PFSK-1 (cell line): ENCODE data around the gene RASAL2.

ENCODE experiments used
- FOXP2 ChIP-seq: optimal IDR thresholded peaks from 2 replicates; pipeline ENCODE3; 2011; ENCODE audit warnings: borderline replicate concordance, control low read depth, inconsistent platforms; ENCODE audit not compliant: insufficient read depth; ENCODE audit errors: extremely low read length, extremely low read depth
- POLR2AphosphoS5 ChIP-seq: IDR thresholded peaks from 2 replicates; pipeline ENCODE4 v1.6.1; 2012; ENCODE audit warnings: low read depth, mild to moderate bottlenecking, control low read depth, low read length, moderate library complexity
- SIN3A ChIP-seq: IDR thresholded peaks from 2 replicates; pipeline ENCODE4 v1.6.1; 2012; ENCODE audit warnings: mild to moderate bottlenecking, low read length, moderate library complexity, borderline replicate concordance; ENCODE audit not compliant: insufficient read depth
- TAF1 ChIP-seq: IDR thresholded peaks from 2 replicates; pipeline ENCODE4 v1.6.1; 2012; ENCODE audit warnings: low read length, control low read depth, borderline replicate concordance; ENCODE audit not compliant: insufficient read depth
- TF ChIP-seq, protein P1 (sequence below), 2 experiments: IDR thresholded peaks; 2 replicates each; pipeline versions ENCODE4 v1.6.1 to v1.8.0; 2011 to 2012; ENCODE audit warnings: low read depth in 2 of 2, low read length in 2 of 2, control low read depth in 1 of 2, inconsistent platforms in 1 of 2, mild to moderate bottlenecking in 1 of 2, moderate library complexity in 1 of 2; ENCODE audit not compliant: insufficient read depth in 1 of 2

RASAL2 gene

DNA sequence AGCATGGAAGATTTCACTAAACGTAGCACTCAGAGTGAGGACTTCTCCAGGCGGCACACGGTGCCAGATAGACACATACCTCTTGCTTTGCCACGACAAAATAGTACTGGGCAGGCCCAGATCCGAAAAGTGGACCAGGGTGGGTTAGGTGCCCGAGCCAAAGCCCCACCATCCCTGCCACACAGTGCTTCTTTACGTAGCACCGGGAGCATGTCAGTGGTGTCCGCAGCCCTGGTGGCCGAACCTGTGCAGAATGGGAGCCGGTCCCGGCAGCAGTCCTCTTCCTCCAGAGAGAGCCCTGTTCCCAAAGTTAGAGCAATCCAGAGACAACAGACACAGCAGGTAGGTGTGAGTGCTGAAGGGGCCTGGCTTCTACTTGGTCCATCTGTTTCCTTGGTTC is 364.3 kb downstream of the RASAL2 start:
- TF ChIP-seq FOXP2: no peak
- TF ChIP-seq SIN3A: no peak
- TF ChIP-seq TAF1: no peak
- TF ChIP-seq POLR2AphosphoS5: no peak
- TF ChIP-seq, protein P1, sequence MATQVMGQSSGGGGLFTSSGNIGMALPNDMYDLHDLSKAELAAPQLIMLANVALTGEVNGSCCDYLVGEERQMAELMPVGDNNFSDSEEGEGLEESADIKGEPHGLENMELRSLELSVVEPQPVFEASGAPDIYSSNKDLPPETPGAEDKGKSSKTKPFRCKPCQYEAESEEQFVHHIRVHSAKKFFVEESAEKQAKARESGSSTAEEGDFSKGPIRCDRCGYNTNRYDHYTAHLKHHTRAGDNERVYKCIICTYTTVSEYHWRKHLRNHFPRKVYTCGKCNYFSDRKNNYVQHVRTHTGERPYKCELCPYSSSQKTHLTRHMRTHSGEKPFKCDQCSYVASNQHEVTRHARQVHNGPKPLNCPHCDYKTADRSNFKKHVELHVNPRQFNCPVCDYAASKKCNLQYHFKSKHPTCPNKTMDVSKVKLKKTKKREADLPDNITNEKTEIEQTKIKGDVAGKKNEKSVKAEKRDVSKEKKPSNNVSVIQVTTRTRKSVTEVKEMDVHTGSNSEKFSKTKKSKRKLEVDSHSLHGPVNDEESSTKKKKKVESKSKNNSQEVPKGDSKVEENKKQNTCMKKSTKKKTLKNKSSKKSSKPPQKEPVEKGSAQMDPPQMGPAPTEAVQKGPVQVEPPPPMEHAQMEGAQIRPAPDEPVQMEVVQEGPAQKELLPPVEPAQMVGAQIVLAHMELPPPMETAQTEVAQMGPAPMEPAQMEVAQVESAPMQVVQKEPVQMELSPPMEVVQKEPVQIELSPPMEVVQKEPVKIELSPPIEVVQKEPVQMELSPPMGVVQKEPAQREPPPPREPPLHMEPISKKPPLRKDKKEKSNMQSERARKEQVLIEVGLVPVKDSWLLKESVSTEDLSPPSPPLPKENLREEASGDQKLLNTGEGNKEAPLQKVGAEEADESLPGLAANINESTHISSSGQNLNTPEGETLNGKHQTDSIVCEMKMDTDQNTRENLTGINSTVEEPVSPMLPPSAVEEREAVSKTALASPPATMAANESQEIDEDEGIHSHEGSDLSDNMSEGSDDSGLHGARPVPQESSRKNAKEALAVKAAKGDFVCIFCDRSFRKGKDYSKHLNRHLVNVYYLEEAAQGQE (IDR thresholded peaks at IDR 0.05; ENCODE audit: insufficient read depth in 1 of 2, low read depth in 2 of 2, low read length in 2 of 2): no peak

DNA sequence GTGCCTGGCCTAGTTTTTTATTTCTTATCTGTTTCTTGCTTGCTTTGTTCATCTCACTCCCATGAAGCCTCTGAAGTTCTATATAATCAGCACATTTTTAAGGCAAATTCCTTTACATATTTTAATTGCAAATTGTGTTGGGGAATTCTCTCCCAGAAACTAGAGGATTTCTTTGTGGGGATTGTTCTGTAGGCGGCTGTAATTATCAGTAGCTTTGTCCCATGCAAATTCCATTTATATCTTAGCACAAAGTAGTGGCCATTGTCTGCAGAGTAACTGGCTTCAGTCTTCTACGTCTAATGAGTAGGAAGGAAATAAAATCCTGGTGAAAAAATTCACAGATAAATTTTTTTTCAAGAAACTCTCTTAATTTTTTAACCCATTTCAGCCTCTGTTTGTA is 367.2 kb downstream of the RASAL2 start:
- TF ChIP-seq SIN3A (no peak), FOXP2 (no peak), TAF1 (no peak)
- TF ChIP-seq, protein P1 (IDR thresholded peaks at IDR 0.05; ENCODE audit: insufficient read depth in 1 of 2, low read depth in 2 of 2, low read length in 2 of 2): no peak

DNA sequence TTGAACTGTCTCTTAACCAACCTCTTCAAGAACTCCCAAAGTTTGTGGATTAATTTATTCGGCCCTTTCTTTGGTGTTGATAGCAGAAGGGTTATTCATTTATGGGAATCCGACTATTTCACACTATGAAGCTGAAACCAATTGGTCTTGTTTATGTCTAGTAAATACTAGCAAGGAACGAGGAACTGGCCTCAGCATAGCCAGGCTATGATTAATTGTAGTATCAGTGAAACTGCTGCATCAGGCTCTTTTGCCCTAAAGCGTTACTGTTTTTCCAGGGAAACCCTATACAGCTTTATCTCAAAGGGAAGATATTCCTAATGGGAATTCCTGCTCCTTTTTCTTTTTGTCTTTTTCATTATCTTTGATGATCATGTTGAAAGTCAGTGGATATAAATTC is 367.8 kb downstream of the RASAL2 start:
- TF ChIP-seq FOXP2: no peak
- no peak for TF ChIP-seq SIN3A
- TF ChIP-seq TAF1: no peak
- TF ChIP-seq POLR2AphosphoS5: no peak
- TF ChIP-seq, protein P1 (IDR thresholded peaks at IDR 0.05; ENCODE audit: insufficient read depth in 1 of 2, low read depth in 2 of 2, low read length in 2 of 2): no peak

DNA sequence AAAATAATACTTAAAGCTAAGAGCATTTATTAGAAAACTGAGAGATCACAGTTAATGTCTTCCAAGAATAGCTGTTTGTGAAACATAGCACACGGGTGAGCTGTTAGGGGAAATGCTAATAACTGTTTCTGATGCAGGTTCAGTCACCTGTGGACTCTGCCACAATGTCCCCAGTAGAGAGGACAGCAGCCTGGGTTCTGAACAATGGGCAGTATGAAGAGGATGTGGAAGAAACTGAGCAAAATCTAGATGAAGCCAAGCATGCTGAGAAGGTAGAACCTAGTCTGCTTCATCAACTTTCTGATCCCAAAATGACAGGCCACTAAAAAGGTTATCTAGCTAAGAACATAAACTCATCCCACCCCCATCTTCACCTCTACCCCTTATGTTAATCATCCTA is 370.2 kb downstream of the RASAL2 start:
- TF ChIP-seq TAF1 (no peak), POLR2AphosphoS5 (no peak), FOXP2 (no peak), SIN3A (no peak)
- TF ChIP-seq, protein P1 (IDR thresholded peaks at IDR 0.05; ENCODE audit: insufficient read depth in 1 of 2, low read depth in 2 of 2, low read length in 2 of 2): no peak

DNA sequence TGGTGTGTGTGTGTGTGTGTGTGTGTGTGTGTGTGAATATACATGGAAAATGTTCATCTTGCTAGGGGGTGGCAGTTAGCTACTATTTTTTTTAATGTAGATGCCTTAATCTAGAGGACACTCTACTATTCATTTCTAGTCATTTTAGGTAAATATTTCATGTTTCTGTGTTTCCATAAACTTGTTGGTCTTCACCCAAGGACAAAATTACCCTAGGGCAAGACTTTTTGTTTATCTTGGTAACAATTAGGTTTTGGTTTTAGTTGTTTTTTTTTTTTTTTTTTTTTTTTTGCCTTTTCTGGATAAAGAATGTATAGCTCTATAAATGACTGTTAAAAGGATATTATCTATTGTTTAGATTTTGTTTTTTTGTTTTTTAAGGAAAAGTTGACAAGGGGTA is 370.7 kb downstream of the RASAL2 start:
- no peak for TF ChIP-seq TAF1
- no peak for TF ChIP-seq FOXP2
- no peak for TF ChIP-seq SIN3A
- TF ChIP-seq, protein P1 (IDR thresholded peaks at IDR 0.05; ENCODE audit: insufficient read depth in 1 of 2, low read depth in 2 of 2, low read length in 2 of 2): no peak
- TF ChIP-seq POLR2AphosphoS5: no peak
